Right ventricle myocardium inferior (tissue), 1 donor: ENCODE results near the gene ADCY2. TPM values are rescaled to one million over a fixed set of nuclear protein-coding genes. Genes with fewer than 3 reads are reported as not detected.

Source experiments
- ATAC-seq: fragments of 200-7000 bp; cut with Tn5 transposase; one replicate; pipeline ENCODE4 v1.9.1; 2020; ENCODE audit warnings: mild to moderate bottlenecking, moderate library complexity
- DNase-seq: peaks from one replicate; pipeline ENCODE4 v3.0.0; 2021; ENCODE audit errors: missing footprints
- intact Hi-C: fragments of 100-400 bp; cut with DNase I; formaldehyde crosslinking; loops from one replicate; pipeline ENCODE4 v1.11.0; 2022
- total RNA-seq: library from RNA; stranded (reverse); fragmentation: NEBNext Ultra II Directional; extraction: Animal tissue kit (Norgen Biotek cat#: 25700); gene quantifications from one replicate; pipeline ENCODE4 v1.2.1, GENCODE V29; 2021
- donor health status: DM: no; HTN: yes; CAD: no; lungs with severe emphysema.

The ADCY2 gene
- total RNA-seq, 1 donor from 2014 or later, result 0.19 TPM

DNA sequence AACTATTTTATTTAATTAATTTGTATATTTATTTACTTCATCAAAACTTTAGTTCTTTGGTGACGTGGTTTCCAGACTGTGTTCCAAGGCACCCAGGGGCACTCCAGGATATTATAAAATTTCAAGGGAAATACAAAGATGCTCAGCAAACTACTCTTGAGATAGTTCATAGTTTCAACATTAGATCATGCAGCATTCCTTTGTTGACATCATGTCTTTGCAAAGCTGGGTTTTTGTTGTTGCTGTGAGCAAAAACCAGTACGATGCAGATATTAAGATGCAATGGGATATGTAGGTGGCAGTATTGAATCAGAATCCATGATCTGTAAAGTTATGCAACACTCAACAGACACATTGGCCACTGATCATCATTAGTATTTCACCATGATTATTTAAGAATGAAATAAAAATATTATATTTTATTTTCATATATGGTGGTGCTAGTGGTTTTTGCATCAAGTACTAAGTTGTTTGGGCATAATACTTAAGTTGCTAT, 219.7 kb downstream of the ADCY2 start:
- DNase-seq, result no peak

DNA sequence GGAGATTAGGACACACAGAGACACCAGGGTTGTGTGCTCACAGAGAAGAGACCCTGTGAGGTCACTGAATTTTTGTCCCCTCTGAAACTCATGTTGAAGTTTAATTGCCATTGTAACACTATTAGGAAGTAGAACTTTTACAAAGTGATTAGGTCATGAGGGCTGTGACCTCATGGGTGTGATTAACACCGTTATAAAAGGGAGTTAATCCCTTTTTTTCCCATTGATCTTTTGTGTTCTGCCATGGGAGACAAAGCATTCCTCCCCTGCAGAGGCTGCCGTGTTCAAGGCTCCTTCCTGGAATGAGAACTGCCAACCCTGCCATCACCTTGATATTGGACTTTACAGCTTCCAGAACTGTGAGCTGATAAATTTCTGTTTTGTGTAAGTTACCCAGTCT, 221.0 kb downstream of the ADCY2 start:
- intact Hi-C loops, result no loop called here
- no peak for ATAC-seq

More for the DNA sequence above, 219.7 kb downstream of the ADCY2 start:
- intact Hi-C loops, result no loop called here
- no peak for ATAC-seq

DNA sequence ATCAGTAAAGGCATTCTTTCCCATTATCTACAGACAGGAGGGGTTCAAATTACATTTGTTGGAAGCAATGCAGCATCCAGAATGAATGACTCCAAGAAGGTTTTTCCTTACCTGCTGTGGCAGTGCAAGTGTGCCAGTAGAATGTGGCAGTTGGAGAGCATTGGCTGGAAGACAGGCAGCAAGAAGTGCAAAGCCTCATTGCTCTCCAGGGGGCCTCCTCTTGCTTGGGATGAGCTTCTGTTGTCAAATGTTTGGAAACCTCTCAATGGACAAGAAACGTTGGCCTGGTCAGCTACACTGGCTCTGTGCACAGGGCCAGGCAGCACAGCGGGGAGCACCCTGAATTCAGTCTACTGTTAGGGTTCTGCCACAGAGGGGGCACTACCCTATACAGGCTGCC, 226.6 kb downstream of the ADCY2 start:
- intact Hi-C loops, result no loop called here
- ATAC-seq (no peak), DNase-seq (no peak)

More for the DNA sequence above, 221.0 kb downstream of the ADCY2 start:
- no peak for DNase-seq

- no peak for DNase-seq
- intact Hi-C loops, result no loop called here
- ATAC-seq, result no peak
These were observed 229.8 kb downstream of the ADCY2 start for GRCh38 chr5:7625740-7626139.

- intact Hi-C loops, result no loop called here
- no peak for ATAC-seq
- no peak for DNase-seq
These were observed 232.3 kb downstream of the ADCY2 start for GRCh38 chr5:7628248-7628647.

DNA sequence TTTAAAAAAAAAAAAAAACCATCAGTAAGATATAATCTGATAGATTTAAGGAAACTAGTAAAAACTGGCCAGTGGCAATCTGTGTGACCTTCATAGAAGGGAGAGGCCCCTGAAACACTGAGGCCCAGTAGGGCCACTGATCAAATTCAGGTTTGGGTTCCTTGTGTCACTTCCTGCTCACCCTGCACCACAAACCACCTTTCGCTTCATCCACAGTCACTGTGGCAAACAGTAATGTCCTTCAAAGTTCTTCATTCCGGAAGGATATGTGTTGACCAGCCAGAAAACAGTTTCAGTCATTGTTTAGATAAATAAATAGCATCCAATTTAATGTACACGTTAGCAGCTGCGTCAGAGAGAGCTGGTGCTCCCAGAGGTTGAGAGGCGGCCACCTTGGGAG, 232.9 kb downstream of the ADCY2 start:
- ATAC-seq (no peak), DNase-seq (no peak)
- intact Hi-C loops, result no loop called here

- intact Hi-C loops, result no loop called here
These were observed 233.6 kb downstream of the ADCY2 start for GRCh38 chr5:7629561-7629960.

GRCh38 chr5:7634837-7635236, 238.9 kb downstream of the ADCY2 start:
- intact Hi-C loops, result no loop called here
- no peak for DNase-seq
- ATAC-seq, result no peak

More at GRCh38 chr5:7629561-7629960, 233.6 kb downstream of the ADCY2 start:
- no peak for DNase-seq
- ATAC-seq, result no peak

- no peak for ATAC-seq
- intact Hi-C loops, result no loop called here
- no peak for DNase-seq
These were observed 242.5 kb downstream of the ADCY2 start for GRCh38 chr5:7638456-7638855.

GRCh38 chr5:7642029-7642428, 246.1 kb downstream of the ADCY2 start:
- intact Hi-C loops, result no loop called here
- ATAC-seq, result no peak

GRCh38 chr5:7644723-7645122, 248.8 kb downstream of the ADCY2 start:
- no peak for DNase-seq
- ATAC-seq, result no peak
- intact Hi-C loops, result no loop called here

More at GRCh38 chr5:7642029-7642428, 246.1 kb downstream of the ADCY2 start:
- no peak for DNase-seq

DNA sequence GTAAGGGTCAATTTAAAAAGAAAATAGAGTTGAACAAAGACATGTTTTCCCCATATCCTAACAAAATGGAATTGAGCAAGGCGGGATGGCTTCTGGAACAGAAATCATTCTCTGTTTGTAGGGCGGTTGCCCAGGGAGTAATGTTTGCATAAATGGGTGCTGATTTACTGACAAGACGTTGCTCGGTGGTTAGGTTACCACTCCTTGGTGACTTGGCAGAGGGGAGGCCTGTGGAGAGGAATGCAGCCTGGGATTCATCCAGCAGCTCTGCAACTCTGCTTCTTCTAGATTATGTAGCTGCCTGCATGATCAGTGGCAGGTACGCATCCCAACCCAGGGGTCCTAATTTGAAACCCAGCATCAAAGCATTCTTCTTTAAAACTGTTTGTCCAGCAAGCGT, 254.8 kb downstream of the ADCY2 start:
- ATAC-seq (no peak), DNase-seq (no peak)
- intact Hi-C loops, result no loop called here

DNA sequence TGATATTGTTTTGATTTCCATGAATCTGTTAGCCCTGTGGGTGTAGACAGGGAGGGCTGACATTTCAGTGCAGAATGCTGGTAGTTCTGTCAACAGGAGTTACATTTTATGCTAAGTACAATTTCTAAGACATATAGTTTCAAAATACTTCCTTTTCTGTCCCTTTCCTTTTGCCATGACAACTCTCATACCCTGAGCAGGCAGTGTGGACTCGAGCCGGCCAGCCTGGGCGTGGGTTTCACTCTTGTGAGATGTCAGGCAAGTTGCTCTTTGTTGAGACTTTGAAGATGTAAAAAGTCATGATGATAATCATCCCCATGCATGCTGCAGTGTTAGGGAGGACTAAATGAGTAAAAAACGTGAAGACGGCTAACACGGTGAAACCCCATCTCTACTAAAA, 257.1 kb downstream of the ADCY2 start:
- DNase-seq, result no peak
- intact Hi-C loops, result no loop called here
- no peak for ATAC-seq

DNA sequence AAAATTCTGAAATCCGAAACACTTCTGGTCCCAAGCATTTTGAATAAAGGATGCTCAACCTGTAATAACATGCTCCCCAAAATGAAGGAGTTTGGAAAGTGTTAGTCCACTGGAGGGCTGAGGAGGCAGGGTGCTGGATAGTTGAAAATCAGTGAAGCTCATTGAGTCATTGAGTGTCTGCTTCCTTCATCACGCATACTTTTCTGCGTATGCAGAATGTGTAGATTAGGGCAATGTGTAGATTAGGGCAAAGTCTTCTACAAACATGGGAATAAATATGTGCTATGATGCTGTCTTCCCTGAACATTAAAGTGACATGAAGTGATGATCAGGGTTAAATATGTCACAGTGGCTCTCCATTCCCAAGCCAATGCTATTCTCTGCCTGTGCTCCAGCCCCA, 261.2 kb downstream of the ADCY2 start:
- DNase-seq, result no peak
- intact Hi-C loops, result no loop called here

GRCh38 chr5:7659420-7659819, 263.5 kb downstream of the ADCY2 start:
- intact Hi-C loops, result no loop called here
- ATAC-seq (no peak), DNase-seq (no peak)

More for the DNA sequence above, 261.2 kb downstream of the ADCY2 start:
- no peak for ATAC-seq

- ATAC-seq (no peak), DNase-seq (no peak)
- intact Hi-C loops, result no loop called here
These were observed 266.4 kb downstream of the ADCY2 start for GRCh38 chr5:7662289-7662688.

DNA sequence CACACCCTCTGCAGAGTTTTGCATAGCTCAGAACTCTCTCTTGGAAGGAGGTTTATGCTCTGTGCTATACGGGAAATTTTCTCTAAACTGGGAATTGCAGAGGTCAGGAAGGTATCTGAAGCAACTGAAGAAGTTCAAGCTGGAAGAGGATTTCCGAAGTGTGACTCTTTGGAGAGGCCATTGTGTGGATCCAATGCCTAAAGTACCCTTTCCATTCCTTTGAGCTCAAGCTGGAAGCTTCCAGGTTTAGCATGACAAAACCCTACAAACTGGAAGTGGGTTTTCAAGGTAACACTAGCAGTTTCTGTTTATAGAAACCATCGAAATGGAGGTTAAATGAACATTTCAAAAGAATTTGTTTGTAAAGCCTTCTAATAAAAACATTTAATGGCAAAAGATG, 267.9 kb downstream of the ADCY2 start:
- no peak for DNase-seq
- intact Hi-C loops, result no loop called here
- ATAC-seq, result no peak

- intact Hi-C loops, result no loop called here
- no peak for ATAC-seq
- DNase-seq, result no peak
These were observed 268.3 kb downstream of the ADCY2 start for GRCh38 chr5:7664208-7664607.

DNA sequence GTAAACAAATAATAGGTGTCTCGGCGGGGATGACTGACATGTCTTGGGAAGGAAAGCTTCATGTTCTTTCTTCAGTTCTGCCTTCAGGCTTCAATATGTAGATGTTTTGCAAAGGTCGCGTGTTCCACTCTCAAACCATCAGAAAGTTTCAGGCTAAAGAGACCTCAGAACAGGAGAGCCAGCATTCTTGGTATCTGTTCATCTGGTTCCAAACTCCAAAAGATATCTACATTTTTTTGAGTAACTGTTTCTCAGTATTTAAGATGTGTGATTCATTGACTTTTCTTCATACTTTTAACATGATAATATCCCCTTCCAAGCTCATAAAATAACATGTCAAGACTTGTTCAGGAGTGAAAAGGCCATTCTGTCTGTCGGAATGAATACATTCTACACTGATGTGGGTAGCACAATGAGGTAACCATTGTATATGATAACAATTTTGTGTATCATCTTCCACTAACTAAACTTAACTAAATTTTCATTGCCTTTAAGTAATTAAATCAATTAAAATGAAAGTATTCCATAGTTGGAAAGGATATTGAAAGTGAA, 271.4 kb downstream of the ADCY2 start:
- intact Hi-C loops, result no loop called here
- ATAC-seq, result no peak

GRCh38 chr5:7668161-7668560, 272.2 kb downstream of the ADCY2 start:
- intact Hi-C loops, result no loop called here
- ATAC-seq, result no peak
- DNase-seq, result no peak

More for the DNA sequence above, 271.4 kb downstream of the ADCY2 start:
- no peak for DNase-seq

DNA sequence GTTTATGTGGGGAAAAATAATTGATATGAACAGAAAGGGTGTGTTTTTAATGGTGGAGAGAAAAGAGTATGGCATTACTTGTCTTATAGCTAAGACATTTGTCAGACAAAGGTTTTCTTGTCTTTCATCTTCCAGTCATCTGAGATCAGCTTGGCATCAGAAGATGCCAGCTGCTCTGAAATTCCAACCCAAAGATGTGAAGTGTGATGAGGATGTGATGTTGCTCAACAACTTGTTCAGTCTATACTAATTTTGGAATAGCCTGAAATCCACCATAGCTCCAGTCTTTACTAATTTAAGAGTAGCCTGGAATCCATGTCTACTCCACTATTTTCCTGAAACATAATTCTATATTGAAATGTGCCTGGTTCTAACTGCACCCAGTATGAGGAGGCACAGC, 272.7 kb downstream of the ADCY2 start:
- DNase-seq (no peak), ATAC-seq (no peak)
- intact Hi-C loops, result no loop called here
